Endothelial cell of umbilical vein (primary cell): ENCODE results near the gene ATP2C2.

ENCODE experiments used
- CTCF ChIP-seq, 2 donors: IDR thresholded peaks; 1 replicate in 1 of 2; 2 replicates in 1 of 2; pipeline ENCODE4 v1.5.1; 2011; ENCODE audit warnings: low read length in 2 of 2, mild to moderate bottlenecking in 2 of 2, moderate library complexity in 2 of 2, control low read depth in 1 of 2, inconsistent platforms in 1 of 2, low read depth in 1 of 2; ENCODE audit not compliant: insufficient read depth in 1 of 2; ENCODE audit errors: extremely low read depth in 1 of 2
- MYC ChIP-seq: IDR thresholded peaks from one replicate; pipeline ENCODE4 v1.6.1; 2011; ENCODE audit warnings: mild to moderate bottlenecking, low read depth, low read length
- POLR2A ChIP-seq: IDR thresholded peaks from 2 replicates; pipeline ENCODE4 v1.6.1; 2012; ENCODE audit warnings: low read depth, mild to moderate bottlenecking, control low read depth, low read length
- POLR2AphosphoS5 ChIP-seq: IDR thresholded peaks from 2 replicates; pipeline ENCODE4 v1.6.1; 2012; ENCODE audit warnings: low read depth, mild to moderate bottlenecking, control low read depth, low read length, moderate library complexity; ENCODE audit not compliant: insufficient read depth

GRCh38 chr16:84396537-84397008 lies 28.2 kb downstream of the ATP2C2 start:
- TF ChIP-seq MYC (no peak), CTCF (IDR thresholded peaks at IDR 0.05; ENCODE audit: extremely low read depth in 1 of 2, insufficient read depth in 1 of 2, low read depth in 1 of 2, low read length in 2 of 2) (no peak), POLR2AphosphoS5 (no peak), POLR2A (no peak)
